BE2C (cell line): Measurements from ENCODE around the gene SMU1.

Experiments used
- DNase-seq: peaks from one replicate; pipeline ENCODE4 v3.0.0-alpha.2; 2020
- H3K27me3 ChIP-seq: fragments of 250-450 bp; sonication (Bioruptor Pico); 2 replicates; pipeline ENCODE4 v1.5.1; 2020; ENCODE audit warnings: mild to moderate bottlenecking
- H3K36me3 ChIP-seq: fragments of 250-450 bp; sonication (Bioruptor Pico); 2 replicates; pipeline ENCODE4 v1.5.1; 2020; ENCODE audit warnings: mild to moderate bottlenecking
- H3K4me1 ChIP-seq: fragments of 250-450 bp; sonication (Bioruptor Pico); 2 replicates; pipeline ENCODE4 v1.5.1; 2020
- H3K4me3 ChIP-seq: 2 replicates; pipeline ENCODE4 v1.5.1; 2011; ENCODE audit warnings: low read depth, low read length
- H3K9me3 ChIP-seq: fragments of 250-450 bp; sonication (Bioruptor Pico); 2 replicates; pipeline ENCODE4 v1.5.1; 2020
- TF ChIP-seq, protein P1 (sequence below): IDR thresholded peaks from 2 replicates; pipeline ENCODE4 v1.5.1; 2012; ENCODE audit warnings: mild to moderate bottlenecking, low read depth, low read length

Gene SMU1

DNA sequence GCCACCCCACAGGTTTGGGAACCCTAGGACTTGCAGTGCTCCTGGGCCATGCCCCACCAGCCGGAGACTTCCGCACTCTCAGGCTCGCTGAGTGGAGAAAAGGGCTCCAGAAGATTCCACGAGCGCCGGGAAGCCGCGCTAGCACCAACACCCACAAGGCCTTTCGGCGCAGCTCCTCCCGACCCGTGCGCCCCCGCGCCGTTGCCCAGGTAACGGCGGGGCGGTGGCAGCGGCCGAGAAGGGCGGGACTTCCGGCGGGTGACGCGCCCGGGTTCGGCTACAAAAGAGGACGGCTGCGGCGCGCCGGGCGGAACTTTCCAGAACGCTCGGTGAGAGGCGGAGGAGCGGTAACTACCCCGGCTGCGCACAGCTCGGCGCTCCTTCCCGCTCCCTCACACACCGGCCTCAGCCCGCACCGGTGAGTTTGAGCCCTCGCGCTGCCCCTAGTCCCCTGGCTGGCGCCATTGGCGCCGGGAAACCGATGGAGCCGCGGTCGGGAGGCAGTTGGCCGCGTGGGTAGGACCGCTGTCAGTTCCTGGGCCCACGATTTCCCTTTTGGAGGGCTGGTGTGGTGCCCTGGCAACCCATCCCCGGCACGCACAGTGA lies 51.4 kb downstream of the SMU1 start, which contains the start of gene DNAJA1:
DNAJA1 (plus strand) TSS at position 308 of the 606 bp plus-strand sequence. CDS start 1,212 bp downstream, outside the sequence.
- H3K4me3 ChIP-seq: peak within 1 kb of the TSS; percentile 97
- peaks cover 6% of the 10 kb centered on the region for H3K4me1 ChIP-seq
- peaks cover 45% of the 10 kb centered on the region for H3K36me3 ChIP-seq
- no peaks in the 10 kb centered on the region for H3K27me3 ChIP-seq
- peak; percentile 95 for DNase-seq
- H3K9me3 ChIP-seq: no peaks in the 10 kb centered on the region
- TF ChIP-seq, protein P1, sequence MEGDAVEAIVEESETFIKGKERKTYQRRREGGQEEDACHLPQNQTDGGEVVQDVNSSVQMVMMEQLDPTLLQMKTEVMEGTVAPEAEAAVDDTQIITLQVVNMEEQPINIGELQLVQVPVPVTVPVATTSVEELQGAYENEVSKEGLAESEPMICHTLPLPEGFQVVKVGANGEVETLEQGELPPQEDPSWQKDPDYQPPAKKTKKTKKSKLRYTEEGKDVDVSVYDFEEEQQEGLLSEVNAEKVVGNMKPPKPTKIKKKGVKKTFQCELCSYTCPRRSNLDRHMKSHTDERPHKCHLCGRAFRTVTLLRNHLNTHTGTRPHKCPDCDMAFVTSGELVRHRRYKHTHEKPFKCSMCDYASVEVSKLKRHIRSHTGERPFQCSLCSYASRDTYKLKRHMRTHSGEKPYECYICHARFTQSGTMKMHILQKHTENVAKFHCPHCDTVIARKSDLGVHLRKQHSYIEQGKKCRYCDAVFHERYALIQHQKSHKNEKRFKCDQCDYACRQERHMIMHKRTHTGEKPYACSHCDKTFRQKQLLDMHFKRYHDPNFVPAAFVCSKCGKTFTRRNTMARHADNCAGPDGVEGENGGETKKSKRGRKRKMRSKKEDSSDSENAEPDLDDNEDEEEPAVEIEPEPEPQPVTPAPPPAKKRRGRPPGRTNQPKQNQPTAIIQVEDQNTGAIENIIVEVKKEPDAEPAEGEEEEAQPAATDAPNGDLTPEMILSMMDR: no peak

DNA sequence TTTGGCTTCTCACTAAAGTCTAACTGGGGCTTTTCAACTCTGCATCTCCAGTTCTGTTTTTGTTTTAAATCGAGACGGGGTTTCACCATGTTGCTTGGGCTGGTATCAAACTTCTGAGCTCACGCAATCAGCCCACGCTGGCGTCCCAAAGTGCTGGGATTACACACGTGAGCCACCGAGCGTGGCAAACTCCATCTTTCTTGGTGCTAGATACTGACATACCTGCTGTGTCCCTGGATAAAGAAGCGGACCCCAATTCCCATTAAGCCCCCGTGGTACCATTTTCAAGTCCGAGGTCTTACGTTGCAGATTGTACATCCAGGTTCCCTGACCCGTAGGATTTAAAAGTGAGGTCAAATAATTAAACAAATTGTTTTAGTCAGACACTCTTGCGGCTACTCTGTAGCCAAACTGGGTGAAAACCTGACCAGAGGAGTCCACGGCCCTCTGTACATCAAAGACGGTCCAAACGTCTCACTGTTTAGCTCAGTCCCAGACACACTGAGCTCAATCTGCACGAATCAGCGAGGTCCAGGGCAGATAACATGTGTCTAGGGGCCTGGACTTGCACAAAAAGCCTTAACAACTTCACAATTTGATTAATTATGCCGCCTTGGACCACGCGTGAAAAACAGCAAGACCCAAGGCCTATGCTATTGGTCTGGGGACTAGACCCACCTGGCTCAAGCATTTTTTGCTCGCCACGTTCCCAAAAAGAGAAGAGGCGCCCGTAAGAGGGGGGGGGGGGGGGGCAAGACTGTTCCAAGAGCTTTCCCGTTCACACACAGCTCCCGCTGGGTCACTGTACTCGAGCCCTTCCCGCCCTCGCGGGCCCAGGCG lies 52.1 kb downstream of the SMU1 start:
- peaks cover 3% of the 10 kb centered on the region for H3K4me1 ChIP-seq
- H3K27me3 ChIP-seq: no peaks in the 10 kb centered on the region
- H3K4me3 ChIP-seq: peak overlapping the region; percentile 97
- TF ChIP-seq, protein P1: no peak
- no peaks in the 10 kb centered on the region for H3K9me3 ChIP-seq
- DNase-seq: peak; percentile 31
- peaks cover 43% of the 10 kb centered on the region for H3K36me3 ChIP-seq

DNA sequence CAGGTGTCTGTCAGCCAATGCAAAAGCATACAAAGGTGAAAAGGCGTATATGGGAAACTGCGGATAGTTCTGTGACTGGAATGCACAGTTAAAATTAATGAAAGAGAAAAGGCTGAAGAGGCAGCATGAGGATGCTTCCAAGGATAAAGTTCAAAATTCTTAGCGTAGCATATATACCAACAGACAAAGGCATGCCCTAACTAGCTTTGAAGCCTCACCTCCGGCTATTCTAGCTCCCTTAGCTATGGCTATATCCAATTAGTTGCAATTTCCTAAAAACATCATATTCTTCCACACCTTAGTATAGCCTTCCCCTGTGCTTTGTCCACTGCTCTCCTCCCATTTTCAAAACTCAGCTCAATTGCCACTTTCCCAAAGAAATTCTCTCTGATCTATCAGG lies 52.8 kb downstream of the SMU1 start:
- TF ChIP-seq, protein P1: no peak
- Histone ChIP-seq H3K27me3 (no peaks in the 10 kb centered on the region), H3K36me3 (peaks cover 38% of the 10 kb centered on the region), H3K4me1 (no peaks in the 10 kb centered on the region; the same call in none of the 2 replicates), H3K9me3 (no peaks in the 10 kb centered on the region), H3K4me3 (peak overlapping the region; percentile 97)
- no peak for DNase-seq

DNA sequence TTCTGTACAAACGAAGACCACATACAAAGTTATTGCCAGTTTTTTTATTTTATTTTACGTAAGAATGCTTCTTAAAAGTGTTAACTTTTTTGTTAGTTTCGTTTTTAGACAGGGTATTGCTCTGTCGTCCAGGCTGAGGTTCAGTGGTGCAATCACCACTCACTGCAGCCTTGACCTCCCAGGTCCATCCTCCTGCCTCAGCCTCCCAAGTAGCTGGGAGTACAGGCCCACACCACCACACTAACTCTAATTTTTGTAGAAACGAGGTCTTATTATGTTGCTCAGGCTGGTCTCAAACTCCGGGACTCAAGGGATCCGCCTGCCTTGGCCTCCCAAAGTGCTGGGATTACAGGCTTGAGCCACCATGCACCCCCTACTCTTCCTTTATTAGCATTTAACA lies 53.7 kb downstream of the SMU1 start:
- no peak for DNase-seq
- no peaks in the 10 kb centered on the region for H3K9me3 ChIP-seq
- H3K4me1 ChIP-seq: no peaks in the 10 kb centered on the region; the same call in 1 of the 2 replicates
- TF ChIP-seq, protein P1: no peak
- H3K4me3 ChIP-seq: no peak overlapping the region
- peaks cover 29% of the 10 kb centered on the region for H3K36me3 ChIP-seq
- H3K27me3 ChIP-seq: no peaks in the 10 kb centered on the region

DNA sequence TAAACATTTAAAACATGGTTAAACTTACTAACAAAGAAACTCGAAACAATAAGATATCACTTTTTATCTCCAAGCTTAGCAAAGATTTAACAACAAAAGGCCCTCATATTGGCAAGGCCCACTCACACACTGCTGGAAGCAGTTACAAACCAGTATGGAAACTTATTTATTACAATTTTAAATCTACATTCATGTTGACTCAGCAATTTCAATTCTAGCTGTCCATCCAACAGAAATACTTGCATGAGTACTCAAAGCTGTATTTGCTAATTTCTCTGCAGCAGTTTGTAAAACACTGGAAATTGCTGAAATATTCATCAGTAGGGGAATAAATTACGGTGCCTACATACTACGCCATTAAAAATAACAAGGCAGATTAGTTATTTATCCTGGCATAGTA lies 54.2 kb downstream of the SMU1 start:
- DNase-seq: no peak
- TF ChIP-seq, protein P1: no peak
- no peak overlapping the region for H3K4me3 ChIP-seq
- H3K9me3 ChIP-seq: no peaks in the 10 kb centered on the region
- peaks cover 24% of the 10 kb centered on the region for H3K36me3 ChIP-seq
- no peaks in the 10 kb centered on the region for H3K27me3 ChIP-seq
- no peaks in the 10 kb centered on the region; the same call in 1 of the 2 replicates for H3K4me1 ChIP-seq

DNA sequence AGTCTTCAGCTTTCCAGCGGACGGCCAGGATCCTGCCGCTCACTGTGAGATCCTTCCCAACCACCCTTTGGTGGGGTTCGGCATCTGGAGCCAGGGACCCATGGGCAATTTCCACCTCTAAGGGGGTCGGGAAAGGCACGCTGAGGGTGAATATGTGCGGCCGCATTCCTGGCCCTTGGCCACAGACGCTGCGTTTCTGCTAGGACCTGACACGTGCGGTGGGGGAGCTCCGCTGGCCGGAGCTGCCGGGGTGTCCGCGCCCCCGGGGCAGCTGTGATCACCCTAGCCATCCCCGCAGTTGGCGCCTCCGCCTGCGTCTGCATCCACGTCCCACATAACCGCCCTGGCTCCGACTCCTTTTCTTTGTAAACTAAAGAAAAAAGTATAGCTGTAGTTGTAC lies 56.7 kb downstream of the SMU1 start:
- Histone ChIP-seq H3K4me3 (no peak overlapping the region), H3K27me3 (no peaks in the 10 kb centered on the region)
- DNase-seq: no peak

More for the DNA sequence above, 56.7 kb downstream of the SMU1 start:
- TF ChIP-seq, protein P1: no peak
- no peaks in the 10 kb centered on the region for H3K4me1 ChIP-seq
- H3K36me3 ChIP-seq: peaks cover 15% of the 10 kb centered on the region
- H3K9me3 ChIP-seq: no peaks in the 10 kb centered on the region
